ENCODE measurements around the gene ZKSCAN1. TPM values are rescaled to one million over a fixed set of nuclear protein-coding genes. Genes with fewer than 3 reads are reported as not detected.
"Not testable (repeated sequence)": the region's sequence is repeated elsewhere in the genome, so short reads cannot be mapped to it uniquely, and the experiment has no call there.

Gene ZKSCAN1
- total RNA-seq, 1 experiment from 2014 or later = 9.0 TPM

GRCh38 chr7:99990460-99990852 lies 24.9 kb upstream of the ZKSCAN1 start:
- Histone ChIP-seq H3K4me3 (ENCODE audit: insufficient read depth, low read depth, low read length) (peak overlapping the region; percentile 14; the same call in 1 of the 2 replicates), H3K36me3 (replicated peaks; ENCODE audit: control insufficient read depth, insufficient read depth, low read length) (no peaks in the 10 kb centered on the region), H3K27me3 (ENCODE audit: control insufficient read depth, insufficient read depth, low read length) (peaks cover 2% of the 10 kb centered on the region; the same call in 1 of the 2 replicates)
- peak; percentile 51 for DNase-seq

- not testable (repeated sequence) for H3K4me3 ChIP-seq (ENCODE audit: insufficient read depth, low read depth, low read length); DNase-seq; H3K27me3 ChIP-seq (ENCODE audit: control insufficient read depth, insufficient read depth, low read length); H3K36me3 ChIP-seq (replicated peaks; ENCODE audit: control insufficient read depth, insufficient read depth, low read length)
Measured at GRCh38 chr7:99991543-99991942, 23.9 kb upstream of the ZKSCAN1 start.

GRCh38 chr7:99992330-99993038 lies 22.9 kb upstream of the ZKSCAN1 start:
- H3K27me3 ChIP-seq (ENCODE audit: control insufficient read depth, insufficient read depth, low read length) = peaks cover 2% of the 10 kb centered on the region; the same call in 1 of the 2 replicates

GRCh38 chr7:99994819-99995218 lies 20.6 kb upstream of the ZKSCAN1 start:
- Histone ChIP-seq H3K36me3 (replicated peaks; ENCODE audit: control insufficient read depth, insufficient read depth, low read length) (no peaks in the 10 kb centered on the region), H3K27me3 (ENCODE audit: control insufficient read depth, insufficient read depth, low read length) (peaks cover 2% of the 10 kb centered on the region; the same call in 1 of the 2 replicates), H3K4me3 (ENCODE audit: insufficient read depth, low read depth, low read length) (no peak overlapping the region)
- DNase-seq = no peak

More at GRCh38 chr7:99992330-99993038, 22.9 kb upstream of the ZKSCAN1 start:
- Histone ChIP-seq H3K36me3 (replicated peaks; ENCODE audit: control insufficient read depth, insufficient read depth, low read length) (no peaks in the 10 kb centered on the region), H3K4me3 (ENCODE audit: insufficient read depth, low read depth, low read length) (no peak overlapping the region)
- DNase-seq = no peak

GRCh38 chr7:99996755-99997544 lies 18.4 kb upstream of the ZKSCAN1 start:
- no peak for DNase-seq
- peak overlapping the region; percentile 38; the same call in 1 of the 2 replicates for H3K4me3 ChIP-seq (ENCODE audit: insufficient read depth, low read depth, low read length)
- no peaks in the 10 kb centered on the region for H3K36me3 ChIP-seq (replicated peaks; ENCODE audit: control insufficient read depth, insufficient read depth, low read length)
- no peaks in the 10 kb centered on the region for H3K27me3 ChIP-seq (ENCODE audit: control insufficient read depth, insufficient read depth, low read length)

GRCh38 chr7:99997545-99998137 lies 17.8 kb upstream of the ZKSCAN1 start:
- Histone ChIP-seq H3K36me3 (replicated peaks; ENCODE audit: control insufficient read depth, insufficient read depth, low read length) (no peaks in the 10 kb centered on the region), H3K4me3 (ENCODE audit: insufficient read depth, low read depth, low read length) (peak overlapping the region; percentile 38; the same call in 1 of the 2 replicates), H3K27me3 (ENCODE audit: control insufficient read depth, insufficient read depth, low read length) (no peaks in the 10 kb centered on the region)
- peak; percentile 81 for DNase-seq

GRCh38 chr7:100000239-100000638 lies 15.2 kb upstream of the ZKSCAN1 start:
- H3K36me3 ChIP-seq (replicated peaks; ENCODE audit: control insufficient read depth, insufficient read depth, low read length) = no peaks in the 10 kb centered on the region
- no peaks in the 10 kb centered on the region for H3K27me3 ChIP-seq (ENCODE audit: control insufficient read depth, insufficient read depth, low read length)
- no peak overlapping the region for H3K4me3 ChIP-seq (ENCODE audit: insufficient read depth, low read depth, low read length)
- no peak for DNase-seq

- DNase-seq = no peak
- no peak overlapping the region for H3K4me3 ChIP-seq (ENCODE audit: insufficient read depth, low read depth, low read length)
- no peaks in the 10 kb centered on the region for H3K27me3 ChIP-seq (ENCODE audit: control insufficient read depth, insufficient read depth, low read length)
- no peaks in the 10 kb centered on the region for H3K36me3 ChIP-seq (replicated peaks; ENCODE audit: control insufficient read depth, insufficient read depth, low read length)
Measured at GRCh38 chr7:100003711-100004661, 11.4 kb upstream of the ZKSCAN1 start.

GRCh38 chr7:100007887-100008286 lies 7.5 kb upstream of the ZKSCAN1 start:
- DNase-seq = no peak
- H3K36me3 ChIP-seq (replicated peaks; ENCODE audit: control insufficient read depth, insufficient read depth, low read length) = no peaks in the 10 kb centered on the region
- no peak overlapping the region for H3K4me3 ChIP-seq (ENCODE audit: insufficient read depth, low read depth, low read length)
- H3K27me3 ChIP-seq (ENCODE audit: control insufficient read depth, insufficient read depth, low read length) = no peaks in the 10 kb centered on the region

- DNase-seq = no peak
- no peak overlapping the region for H3K4me3 ChIP-seq (ENCODE audit: insufficient read depth, low read depth, low read length)
Measured at GRCh38 chr7:100008525-100008924, 6.9 kb upstream of the ZKSCAN1 start.

GRCh38 chr7:100009952-100010351 lies 5.4 kb upstream of the ZKSCAN1 start:
- not testable (repeated sequence) for H3K27me3 ChIP-seq (ENCODE audit: control insufficient read depth, insufficient read depth, low read length); H3K36me3 ChIP-seq (replicated peaks; ENCODE audit: control insufficient read depth, insufficient read depth, low read length); DNase-seq; H3K4me3 ChIP-seq (ENCODE audit: insufficient read depth, low read depth, low read length)

More at GRCh38 chr7:100008525-100008924, 6.9 kb upstream of the ZKSCAN1 start:
- Histone ChIP-seq H3K27me3 (ENCODE audit: control insufficient read depth, insufficient read depth, low read length) (no peaks in the 10 kb centered on the region), H3K36me3 (replicated peaks; ENCODE audit: control insufficient read depth, insufficient read depth, low read length) (no peaks in the 10 kb centered on the region)

- Histone ChIP-seq H3K27me3 (ENCODE audit: control insufficient read depth, insufficient read depth, low read length) (no peaks in the 10 kb centered on the region), H3K4me3 (ENCODE audit: insufficient read depth, low read depth, low read length) (no peak overlapping the region), H3K36me3 (replicated peaks; ENCODE audit: control insufficient read depth, insufficient read depth, low read length) (no peaks in the 10 kb centered on the region)
- no peak for DNase-seq
Measured at GRCh38 chr7:100010901-100011300, 4.5 kb upstream of the ZKSCAN1 start.

- no peak for DNase-seq
- H3K27me3 ChIP-seq (ENCODE audit: control insufficient read depth, insufficient read depth, low read length) = no peaks in the 10 kb centered on the region
- no peak overlapping the region for H3K4me3 ChIP-seq (ENCODE audit: insufficient read depth, low read depth, low read length)
- H3K36me3 ChIP-seq (replicated peaks; ENCODE audit: control insufficient read depth, insufficient read depth, low read length) = no peaks in the 10 kb centered on the region
Measured at GRCh38 chr7:100011516-100011915, 3.9 kb upstream of the ZKSCAN1 start.
